IMR-90 (cell line): ENCODE measurements around the gene MOV10. TPM values are rescaled to one million over a fixed set of nuclear protein-coding genes. Genes with fewer than 3 reads are reported as not detected.

Experiments used
- ATAC-seq: fragments of 200-7000 bp; cut with Tn5 transposase; 2 replicates; pipeline ENCODE4 v1.9.1; 2020; ENCODE audit warnings: low read depth, mild to moderate bottlenecking, moderate library complexity
- BruUV-seq: library from RNA; stranded (reverse); fragments of 400-500 nt; replicated peaks from 2 replicates; lab custom pipeline; 2021; lab: Mats Ljungman, UMichigan
- CTCF ChIA-PET: fragments of 300-600 bp; formaldehyde crosslinking; extraction: SDS; loops from one replicate; lab custom pipeline; 2021; ENCODE audit warnings: antibody characterized with exemption; lab: Yijun Ruan, JAX
- POLR2A ChIA-PET: fragments of 300-600 bp; sonication (Branson Sonifier 250); formaldehyde crosslinking; loops from one replicate; lab custom pipeline; 2022; ENCODE audit warnings: antibody characterized with exemption; ENCODE audit not compliant: unreplicated experiment; lab: Charles Lee
- DNase-seq: peaks from one replicate; pipeline ENCODE4 v3.0.0; 2013
- H2AFZ ChIP-seq: replicated peaks from 2 replicates; pipeline ENCODE3; 2013; ENCODE audit warnings: low read length, mild to moderate bottlenecking; ENCODE audit not compliant: poor library complexity
- H2AK5ac ChIP-seq: 2 replicates; pipeline ENCODE4 v1.6.1; 2013; ENCODE audit warnings: low read depth, low read length, inconsistent platforms
- H2AK9ac ChIP-seq: replicated peaks from 2 replicates; pipeline ENCODE3; 2013; ENCODE audit warnings: mild to moderate bottlenecking, low read depth, low read length, moderate library complexity; ENCODE audit not compliant: poor library complexity
- H2BK120ac ChIP-seq: 2 replicates; pipeline ENCODE4 v1.6.1; 2013; ENCODE audit warnings: low read depth, low read length, inconsistent platforms
- H2BK15ac ChIP-seq: 3 replicates; pipeline ENCODE4 v1.6.1; 2013; ENCODE audit warnings: low read depth, low read length, inconsistent platforms
- H2BK20ac ChIP-seq: 2 replicates; pipeline ENCODE4 v1.6.1; 2013; ENCODE audit warnings: low read depth, mild to moderate bottlenecking, inconsistent platforms, low read length, moderate library complexity
- H2BK5ac ChIP-seq: 2 replicates; pipeline ENCODE4 v1.6.1; 2013; ENCODE audit warnings: mild to moderate bottlenecking, low read depth, low read length, inconsistent platforms; ENCODE audit not compliant: poor library complexity, severe bottlenecking
- H3K14ac ChIP-seq: replicated peaks from 2 replicates; pipeline ENCODE4 v1.6.1; 2013; ENCODE audit warnings: low read depth, low read length, inconsistent platforms
- H3K18ac ChIP-seq: 2 replicates; pipeline ENCODE4 v1.6.1; 2013; ENCODE audit warnings: low read depth, low read length, control low read depth
- H3K23ac ChIP-seq: 2 replicates; pipeline ENCODE4 v1.6.1; 2013; ENCODE audit warnings: low read depth, low read length, inconsistent platforms
- H3K27ac ChIP-seq: 2 replicates; pipeline ENCODE4 v1.5.1; 2013; ENCODE audit warnings: mild to moderate bottlenecking, control low read depth, low read length; ENCODE audit not compliant: insufficient read depth
- H3K27me3 ChIP-seq: 2 replicates; pipeline ENCODE4 v1.6.1; 2013; ENCODE audit warnings: low read length; ENCODE audit not compliant: control insufficient read depth, insufficient read depth
- H3K36me3 ChIP-seq: 2 replicates; pipeline ENCODE4 v1.6.1; 2013; ENCODE audit warnings: low read length, mixed read lengths; ENCODE audit not compliant: control insufficient read depth, insufficient read depth
- H3K4ac ChIP-seq: 2 replicates; pipeline ENCODE4 v1.6.1; 2013; ENCODE audit warnings: low read depth, low read length, inconsistent platforms
- H3K4me1 ChIP-seq: 2 replicates; pipeline ENCODE4 v1.6.1; 2013; ENCODE audit warnings: low read length, mixed read lengths; ENCODE audit not compliant: control insufficient read depth, insufficient read depth
- H3K4me2 ChIP-seq: 2 replicates; pipeline ENCODE4 v1.6.1; 2013; ENCODE audit warnings: low read depth, mild to moderate bottlenecking, control low read depth, low read length, moderate library complexity
- H3K4me3 ChIP-seq: 2 replicates; pipeline ENCODE4 v1.5.1; 2013; ENCODE audit warnings: low read depth, mild to moderate bottlenecking, control low read depth, low read length, moderate library complexity; ENCODE audit not compliant: insufficient read depth
- H3K56ac ChIP-seq: 2 replicates; pipeline ENCODE4 v1.6.1; 2013; ENCODE audit warnings: low read length, inconsistent platforms; ENCODE audit not compliant: insufficient read depth; ENCODE audit errors: extremely low read depth
- H3K79me1 ChIP-seq, 2 experiments: 2 replicates each; pipeline ENCODE4 v1.6.1; 2013; ENCODE audit warnings: low read length in 2 of 2, inconsistent platforms in 1 of 2, low read depth in 1 of 2
- H3K9ac ChIP-seq: 2 replicates; pipeline ENCODE4 v1.6.1; 2013; ENCODE audit warnings: low read depth, low read length, control low read depth
- H3K9me1 ChIP-seq: 2 replicates; pipeline ENCODE4 v1.6.1; 2013; ENCODE audit warnings: low read length, inconsistent platforms; ENCODE audit not compliant: insufficient read depth
- H3K9me3 ChIP-seq: 2 replicates; pipeline ENCODE4 v1.6.1; 2013; ENCODE audit warnings: low read length; ENCODE audit not compliant: control insufficient read depth, insufficient read depth
- H4K20me1 ChIP-seq: 2 replicates; pipeline ENCODE4 v1.6.1; 2013; ENCODE audit warnings: low read length, inconsistent platforms; ENCODE audit not compliant: insufficient read depth
- H4K5ac ChIP-seq: 2 replicates; pipeline ENCODE4 v1.6.1; 2013; ENCODE audit warnings: mild to moderate bottlenecking, low read depth, low read length, control low read depth
- H4K8ac ChIP-seq, 2 experiments: 2 replicates each; pipeline ENCODE4 v1.6.1; 2013; ENCODE audit warnings: low read depth in 2 of 2, low read length in 2 of 2, control low read depth in 1 of 2, inconsistent platforms in 1 of 2
- H4K91ac ChIP-seq: 2 replicates; pipeline ENCODE4 v1.6.1; 2013; ENCODE audit warnings: low read depth, low read length, inconsistent platforms; ENCODE audit not compliant: insufficient read depth
- BHLHE40 ChIP-seq: fragments of 150-350 bp; IDR thresholded peaks from 2 replicates; pipeline ENCODE4 v1.6.1; 2016; ENCODE audit warnings: mild to moderate bottlenecking, low read depth, low read length
- CEBPB ChIP-seq: IDR thresholded peaks from 2 replicates; pipeline ENCODE4 v1.6.1; 2012; ENCODE audit warnings: low read depth, low read length, improper control_type of control experiment
- CHD1 ChIP-seq: IDR thresholded peaks from 2 replicates; pipeline ENCODE4 v1.6.1; 2012; ENCODE audit warnings: low read depth, low read length, improper control_type of control experiment
- ELK1 ChIP-seq: fragments of 150-350 bp; IDR thresholded peaks from 2 replicates; pipeline ENCODE4 v1.6.1; 2016; ENCODE audit warnings: low read depth, mild to moderate bottlenecking, low read length, moderate library complexity, borderline replicate concordance
- FOS ChIP-seq: fragments of 150-350 bp; IDR thresholded peaks from 2 replicates; pipeline ENCODE4 v1.6.1; 2016; ENCODE audit warnings: low read depth, low read length
- MAFK ChIP-seq: IDR thresholded peaks from 2 replicates; pipeline ENCODE4 v1.6.1; 2012; ENCODE audit warnings: low read depth, low read length, improper control_type of control experiment
- MAZ ChIP-seq: IDR thresholded peaks from 2 replicates; pipeline ENCODE4 v1.6.1; 2012; ENCODE audit warnings: low read depth, mild to moderate bottlenecking, low read length, improper control_type of control experiment, moderate library complexity, borderline replicate concordance
- MXI1 ChIP-seq: IDR thresholded peaks from 2 replicates; pipeline ENCODE4 v1.6.1; 2012; ENCODE audit warnings: low read depth, mild to moderate bottlenecking, low read length, moderate library complexity, borderline replicate concordance
- NFE2L2 ChIP-seq: fragments of 150-350 bp; IDR thresholded peaks from 2 replicates; pipeline ENCODE4 v1.6.1; 2016; ENCODE audit warnings: low read depth, mild to moderate bottlenecking, low read length
- RAD21 ChIP-seq: IDR thresholded peaks from 2 replicates; pipeline ENCODE4 v1.6.1; 2012; ENCODE audit warnings: low read length, improper control_type of control experiment
- RCOR1 ChIP-seq: IDR thresholded peaks from 2 replicates; pipeline ENCODE4 v1.6.1; 2012; ENCODE audit warnings: mild to moderate bottlenecking, low read length, improper control_type of control experiment; ENCODE audit not compliant: insufficient replicate concordance
- RFX5 ChIP-seq: IDR thresholded peaks from 2 replicates; pipeline ENCODE4 v1.8.0; 2012; ENCODE audit warnings: low read depth, mild to moderate bottlenecking, low read length, moderate library complexity
- USF2 ChIP-seq: fragments of 150-350 bp; IDR thresholded peaks from 2 replicates; pipeline ENCODE4 v1.6.1; 2017; ENCODE audit warnings: mild to moderate bottlenecking, antibody characterized with exemption, low read length, low read depth
- WGBS, 2 experiments: methylation state at CpG; one replicate each; pipeline versions ENCODE4 v1.1.5 to v1.1.7; 2013; ENCODE audit warnings: missing lambda C conversion rate in 2 of 2; ENCODE audit not compliant: insufficient read length in 1 of 2; ENCODE audit errors: extremely low coverage in 2 of 2; 5-methylcytosine and 5-hydroxymethylcytosine counted together
- dilution Hi-C: fragments of 300-500 bp; cut with HindIII; formaldehyde crosslinking; loops from one replicate; pipeline ENCODE4 v1.14.3; 2018; ENCODE audit warnings: low sequenced_read_pairs; ENCODE audit not compliant: unreplicated experiment
- in situ Hi-C: fragments of 300-500 bp; cut with MboI; formaldehyde crosslinking; loops from 3 replicates; pipeline ENCODE4 v1.14.3; 2019; ENCODE audit warnings: low sequenced_read_pairs, inconsistent platforms, mixed read lengths
- intact Hi-C: fragments of 100-400 bp; cut with micrococcal nuclease; formaldehyde crosslinking; loops from 2 replicates; pipeline ENCODE4 v1.10.0; 2022
- polyA plus RNA-seq, 3 experiments: library from polyadenylated mRNA; depleted of rRNA; stranded (reverse); fragments of >200 nt; gene quantifications; 2 replicates each; pipeline ENCODE4 v1.2.3, GENCODE V29; 2012; ENCODE audit warnings: low replicate concordance in 1 of 3
- total RNA-seq: library from RNA; depleted of rRNA; stranded (reverse); fragments of >200 nt; gene quantifications from 2 replicates; pipeline ENCODE4 v1.2.3, GENCODE V29; 2012

MOV10 gene
- total and polyA plus RNA-seq, 2 of the 4 experiments (the other 2 are of a cell fraction): 36.7 to 103 TPM

- dilution Hi-C loops (no loop called here), in situ Hi-C loops (loop anchor here (10.0 to 25.0 kb wide), 2 partner anchors 321 to 964 kb away; no protein-coding TSS in a partner anchor), intact Hi-C loops (no loop called here)
- no peak overlapping the region for H4K91ac ChIP-seq
- no peak overlapping the region for H3K4me2 ChIP-seq
- H3K9me1 ChIP-seq: peaks cover 4% of the 10 kb centered on the region
- H4K20me1 ChIP-seq: no peaks in the 10 kb centered on the region
- CTCF ChIA-PET: interaction anchor here (1.2 to 1.4 kb wide), 2 partner anchors 80 to 349 kb away, joined by 3 to 4 read pairs; partner anchors contain the start of gene LRIG2
- H2BK15ac ChIP-seq: peak overlapping the region; percentile 28; the same call in 1 of the 3 replicates
- peak overlapping the region; percentile 82 for H2AK9ac ChIP-seq
- no TSS peak for BruUV-seq
- peak overlapping the region; percentile 80 for H2AK5ac ChIP-seq
- no peak overlapping the region for H3K56ac ChIP-seq
- H3K23ac ChIP-seq: peak overlapping the region; percentile 38; the same call in 1 of the 2 replicates
- peak overlapping the region; percentile 62; the same call in 1 of the 2 replicates for H2BK120ac ChIP-seq
- H3K79me1 ChIP-seq: no peaks in the 10 kb centered on the region
- no peaks in the 10 kb centered on the region for H3K9me3 ChIP-seq
- no peak overlapping the region for H3K4me3 ChIP-seq
- no peak for DNase-seq
- no peak overlapping the region for H3K9ac ChIP-seq
- ATAC-seq: no peak
- peaks cover 11% of the 10 kb centered on the region for H3K4me1 ChIP-seq
- no peak overlapping the region for H2BK20ac ChIP-seq
- H4K5ac ChIP-seq: peak overlapping the region; percentile 8; the same call in 1 of the 2 replicates
- H3K27me3 ChIP-seq: peaks cover 4% of the 10 kb centered on the region; the same call in 1 of the 2 replicates
- WGBS, 2 experiments: 64% methylated on average over 3 of the region's 8 CpGs; no CpG with 5 or more reads in 1 of the 2 experiments
- H2BK5ac ChIP-seq: peak overlapping the region; percentile 9
- peak overlapping the region; percentile 35 to 56; a peak in 3 of 4 replicates for H4K8ac ChIP-seq
- H3K18ac ChIP-seq: peak overlapping the region; percentile 39; the same call in 1 of the 2 replicates
- no peak overlapping the region for H3K27ac ChIP-seq
- H2AFZ ChIP-seq: peak overlapping the region; percentile 88
- POLR2A ChIA-PET: no interaction called here
- H3K14ac ChIP-seq: peak overlapping the region; percentile 37
- TF ChIP-seq RAD21: no peak
- no peak for TF ChIP-seq RCOR1
- TF ChIP-seq MXI1: no peak
- TF ChIP-seq ELK1: no peak
- no peak for TF ChIP-seq MAFK
- no peak for TF ChIP-seq USF2
- no peak for TF ChIP-seq NFE2L2
- TF ChIP-seq MAZ: no peak
- no peak for TF ChIP-seq FOS
- TF ChIP-seq BHLHE40: no peak
- no peak for TF ChIP-seq RFX5
- TF ChIP-seq CHD1: no peak
- TF ChIP-seq CEBPB: no peak
- H3K36me3 ChIP-seq: no peaks in the 10 kb centered on the region
- peak overlapping the region; percentile 28; the same call in 1 of the 2 replicates for H3K4ac ChIP-seq
Observed at GRCh38 chr1:112723511-112723839, 49.0 kb downstream of the MOV10 start.
